ENCODE results near the gene OR52H1. TPM values are rescaled to one million over a fixed set of nuclear protein-coding genes. Genes with fewer than 3 reads are reported as not detected.
A peak's percentile ranks its signal among the peaks of the same experiment; 100 is the strongest.

Gene OR52H1
- not detected for total RNA-seq
- not detected for polyA plus RNA-seq (2013, experiment 1 of 2)
- not detected for polyA plus RNA-seq (2013, experiment 2 of 2)
- long read RNA-seq, experiment 1 = 0 reads
- long read RNA-seq, experiment 2 = 0 reads
- long read RNA-seq, experiment 3 = 0 reads
- long read RNA-seq, experiment 4 = 0 reads

DNA sequence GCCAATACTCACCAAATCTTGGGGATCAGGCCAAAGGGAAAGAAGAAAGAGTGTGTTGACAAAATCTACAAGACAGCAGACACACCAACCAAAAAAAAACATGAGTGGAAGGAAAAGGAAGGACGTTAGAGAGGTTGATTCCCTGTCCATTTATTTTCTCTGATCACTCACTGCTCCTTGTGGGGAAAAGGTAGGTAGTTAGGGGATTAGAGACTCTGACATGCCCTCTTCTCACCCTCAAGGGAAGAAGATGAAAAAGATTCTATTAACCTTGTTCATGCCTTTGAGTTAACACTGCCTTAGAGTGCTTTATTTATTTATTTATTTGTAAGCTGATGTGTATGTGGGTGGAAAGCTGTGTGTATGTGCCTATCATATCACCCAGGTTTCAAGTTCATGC is at the start of gene OR52H1:
Gene OR52H1, minus strand, starts transcription at position 101 of the 400 bp plus-strand sequence. CDS start 3,035 bp downstream, outside the sequence.
- Histone ChIP-seq H3K9me3 (ENCODE audit: control insufficient read depth, low read length) (no peaks in the 10 kb centered on the region), H3K4me1 (ENCODE audit: control insufficient read depth, insufficient read depth, low read length) (no peaks in the 10 kb centered on the region), H3K4me3 (ENCODE audit: low read length) (no peak within 1 kb of the TSS), H3K9ac (ENCODE audit: extremely low read depth, low read length, poor library complexity, severe bottlenecking) (no peak within 1 kb of the TSS), H3K27ac (ENCODE audit: low read depth, low read length) (no peak within 1 kb of the TSS), H3K27me3 (ENCODE audit: control insufficient read depth, insufficient read depth, low read length, poor library complexity, severe bottlenecking) (no peaks in the 10 kb centered on the region), H3K36me3 (ENCODE audit: control insufficient read depth, insufficient read depth, low read length) (no peaks in the 10 kb centered on the region)
- DNase-seq = no peak
- Mint-ChIP-seq H3K36me3 (ENCODE audit: low read depth) (no peaks in the 10 kb centered on the region), H3K4me3 (no peak within 1 kb of the TSS), H3K27me3 (ENCODE audit: insufficient read depth) (no peaks in the 10 kb centered on the region), H3K27ac (no peak within 1 kb of the TSS), H3K9me3 (no peaks in the 10 kb centered on the region), H3K4me1 (no peaks in the 10 kb centered on the region)
- WGBS, 2 experiments (ENCODE audit: insufficient coverage in 1 of 2, insufficient read length in 1 of 2) = 80% methylated on average over 1 of the region's 1 CpG; no CpG with 5 or more reads in 1 of the 2 experiments
- TF ChIP-seq, protein P1, sequence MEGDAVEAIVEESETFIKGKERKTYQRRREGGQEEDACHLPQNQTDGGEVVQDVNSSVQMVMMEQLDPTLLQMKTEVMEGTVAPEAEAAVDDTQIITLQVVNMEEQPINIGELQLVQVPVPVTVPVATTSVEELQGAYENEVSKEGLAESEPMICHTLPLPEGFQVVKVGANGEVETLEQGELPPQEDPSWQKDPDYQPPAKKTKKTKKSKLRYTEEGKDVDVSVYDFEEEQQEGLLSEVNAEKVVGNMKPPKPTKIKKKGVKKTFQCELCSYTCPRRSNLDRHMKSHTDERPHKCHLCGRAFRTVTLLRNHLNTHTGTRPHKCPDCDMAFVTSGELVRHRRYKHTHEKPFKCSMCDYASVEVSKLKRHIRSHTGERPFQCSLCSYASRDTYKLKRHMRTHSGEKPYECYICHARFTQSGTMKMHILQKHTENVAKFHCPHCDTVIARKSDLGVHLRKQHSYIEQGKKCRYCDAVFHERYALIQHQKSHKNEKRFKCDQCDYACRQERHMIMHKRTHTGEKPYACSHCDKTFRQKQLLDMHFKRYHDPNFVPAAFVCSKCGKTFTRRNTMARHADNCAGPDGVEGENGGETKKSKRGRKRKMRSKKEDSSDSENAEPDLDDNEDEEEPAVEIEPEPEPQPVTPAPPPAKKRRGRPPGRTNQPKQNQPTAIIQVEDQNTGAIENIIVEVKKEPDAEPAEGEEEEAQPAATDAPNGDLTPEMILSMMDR (conservative IDR thresholded peaks at IDR 0.05) = no peak

DNA sequence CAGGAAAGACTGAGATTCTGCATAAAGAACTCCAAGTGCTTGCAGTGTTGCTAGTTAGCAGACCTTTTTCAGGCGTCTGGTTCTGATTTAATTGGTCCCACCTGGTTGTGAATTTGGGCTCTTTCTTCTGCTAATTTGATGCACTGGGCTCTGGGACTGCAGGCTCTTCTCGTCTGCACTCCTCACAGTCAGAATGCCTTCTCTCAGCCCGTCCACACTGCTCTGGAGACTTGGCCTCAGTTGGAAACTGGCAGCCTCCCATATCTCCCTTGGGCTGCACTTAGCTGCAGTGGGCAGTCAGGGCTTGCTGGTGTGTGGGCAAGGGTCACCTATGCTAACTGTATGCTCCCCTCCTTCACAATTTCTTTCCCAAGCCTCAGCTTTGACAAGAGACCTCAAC is 49.6 kb upstream of the OR52H1 start:
- Mint-ChIP-seq H3K27me3 (ENCODE audit: insufficient read depth) (peaks cover 1% of the 10 kb centered on the region), H3K4me3 (peak overlapping the region; percentile 84), H3K9me3 (no peaks in the 10 kb centered on the region), H3K4me1 (peaks cover 36% of the 10 kb centered on the region), H3K27ac (no peak overlapping the region), H3K36me3 (ENCODE audit: low read depth) (no peaks in the 10 kb centered on the region)
- 29 to 30% methylated on average over 2 to 3 of the region's 3 CpGs for WGBS, 2 experiments (ENCODE audit: insufficient coverage in 1 of 2, insufficient read length in 1 of 2)
- H3K9me3 ChIP-seq (ENCODE audit: control insufficient read depth, low read length) = no peaks in the 10 kb centered on the region
- peak; percentile 54 for DNase-seq
- H3K36me3 ChIP-seq (ENCODE audit: control insufficient read depth, insufficient read depth, low read length) = no peaks in the 10 kb centered on the region
- H3K27ac ChIP-seq (ENCODE audit: low read depth, low read length) = no peak overlapping the region
- peaks cover 4% of the 10 kb centered on the region for H3K4me1 ChIP-seq (ENCODE audit: control insufficient read depth, insufficient read depth, low read length)
- H3K4me3 ChIP-seq (ENCODE audit: low read length) = peak overlapping the region; percentile 88
- H3K9ac ChIP-seq (ENCODE audit: extremely low read depth, low read length, poor library complexity, severe bottlenecking) = no peak overlapping the region
- H3K27me3 ChIP-seq (ENCODE audit: control insufficient read depth, insufficient read depth, low read length, poor library complexity, severe bottlenecking) = no peaks in the 10 kb centered on the region
- TF ChIP-seq, protein P1 (conservative IDR thresholded peaks at IDR 0.05) = no peak

- no peaks in the 10 kb centered on the region for H3K36me3 Mint-ChIP-seq (ENCODE audit: low read depth)
- Histone ChIP-seq H3K4me1 (ENCODE audit: control insufficient read depth, insufficient read depth, low read length) (peaks cover 4% of the 10 kb centered on the region), H3K9me3 (ENCODE audit: control insufficient read depth, low read length) (no peaks in the 10 kb centered on the region), H3K4me3 (ENCODE audit: low read length) (peak within 1 kb of the TSS; percentile 88), H3K27ac (ENCODE audit: low read depth, low read length) (no peak within 1 kb of the TSS), H3K9ac (ENCODE audit: extremely low read depth, low read length, poor library complexity, severe bottlenecking) (peak within 1 kb of the TSS; percentile 18), H3K27me3 (ENCODE audit: control insufficient read depth, insufficient read depth, low read length, poor library complexity, severe bottlenecking) (no peaks in the 10 kb centered on the region), H3K36me3 (ENCODE audit: control insufficient read depth, insufficient read depth, low read length) (no peaks in the 10 kb centered on the region)
- H3K9me3 Mint-ChIP-seq = peaks cover 1% of the 10 kb centered on the region
- TF ChIP-seq, protein P1 (conservative IDR thresholded peaks at IDR 0.05) = no peak
- peak within 1 kb of the TSS; percentile 84 for H3K4me3 Mint-ChIP-seq
- DNase-seq = peak; percentile 87
- H3K27me3 Mint-ChIP-seq (ENCODE audit: insufficient read depth) = peaks cover 1% of the 10 kb centered on the region
- WGBS, 2 experiments (ENCODE audit: insufficient coverage in 1 of 2, insufficient read length in 1 of 2) = 3 to 7% methylated on average over 8 to 19 of the region's 20 CpGs
- H3K4me1 Mint-ChIP-seq = peaks cover 29% of the 10 kb centered on the region
- H3K27ac Mint-ChIP-seq = peak within 1 kb of the TSS; percentile 93
These were observed 48.4 kb upstream of the OR52H1 start, which contains the start of gene TRIM6 for GRCh38 chr11:5596607-5597201. Gene TRIM6 (plus strand): TSS chr11:5596637. CDS start chr11:5596898, 261 bp downstream.
